ENCODE measurements around the gene GRM4.

The GRM4 gene

GRCh38 chr6:34082348-34082747, 63.5 kb downstream of the GRM4 start:
- DNase-seq: no peak

GRCh38 chr6:34080357-34080756, 65.5 kb downstream of the GRM4 start:
- DNase-seq: no peak

GRCh38 chr6:34079899-34080298, 66.0 kb downstream of the GRM4 start:
- DNase-seq: no peak

GRCh38 chr6:34075906-34076305, 70.0 kb downstream of the GRM4 start:
- DNase-seq: no peak

DNA sequence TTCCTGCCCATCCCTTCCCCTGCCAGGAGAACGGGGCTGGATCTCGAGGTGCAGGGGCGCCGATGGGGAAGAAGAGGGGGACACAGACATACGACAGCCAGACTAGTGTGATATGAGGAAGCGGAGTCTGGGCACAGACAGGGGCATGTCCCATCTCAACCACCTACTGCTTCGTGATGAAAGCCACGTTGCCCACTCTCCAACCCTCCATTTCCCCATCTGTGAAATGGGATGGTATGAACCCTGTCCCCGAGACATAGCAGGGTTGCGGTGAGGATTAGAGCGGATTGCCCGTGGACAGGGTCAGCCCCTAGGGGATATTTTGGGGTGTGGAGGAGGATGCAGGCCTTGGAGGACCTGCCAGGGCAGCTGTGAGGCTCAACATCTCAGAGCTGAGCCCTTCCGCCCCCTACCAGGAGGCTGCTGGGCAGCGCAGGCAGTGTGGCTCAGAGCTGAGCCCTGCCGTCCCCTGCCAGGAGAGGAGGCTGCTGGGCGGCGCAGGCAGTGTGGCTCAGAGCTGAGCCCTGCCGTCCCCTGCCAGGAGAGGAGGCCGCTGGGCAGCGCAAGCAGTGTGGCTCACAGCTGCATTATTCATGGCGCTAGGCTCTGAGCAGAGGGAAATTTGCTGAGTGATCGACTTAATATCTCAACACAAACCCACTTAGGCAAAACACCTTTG, 71.7 kb downstream of the GRM4 start:
- no peak for DNase-seq

- no peak for DNase-seq
Observed at GRCh38 chr6:34073540-34073939, 72.3 kb downstream of the GRM4 start.

DNA sequence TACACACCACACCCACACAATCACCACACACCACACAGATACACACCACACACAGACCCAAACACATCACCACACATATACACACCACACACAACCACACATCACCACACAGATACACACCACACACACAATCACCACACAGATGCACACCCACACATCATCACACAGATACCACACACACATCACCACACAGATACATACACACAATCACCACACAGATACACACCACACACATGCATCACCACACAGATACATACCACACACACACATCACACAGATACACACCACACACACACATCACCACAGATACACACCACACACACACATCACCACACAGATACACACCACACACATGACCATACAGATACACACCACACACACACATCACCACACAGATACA, 73.2 kb downstream of the GRM4 start:
- no peak for DNase-seq

GRCh38 chr6:34071884-34072379, 74.0 kb downstream of the GRM4 start:
- no peak for DNase-seq

DNA sequence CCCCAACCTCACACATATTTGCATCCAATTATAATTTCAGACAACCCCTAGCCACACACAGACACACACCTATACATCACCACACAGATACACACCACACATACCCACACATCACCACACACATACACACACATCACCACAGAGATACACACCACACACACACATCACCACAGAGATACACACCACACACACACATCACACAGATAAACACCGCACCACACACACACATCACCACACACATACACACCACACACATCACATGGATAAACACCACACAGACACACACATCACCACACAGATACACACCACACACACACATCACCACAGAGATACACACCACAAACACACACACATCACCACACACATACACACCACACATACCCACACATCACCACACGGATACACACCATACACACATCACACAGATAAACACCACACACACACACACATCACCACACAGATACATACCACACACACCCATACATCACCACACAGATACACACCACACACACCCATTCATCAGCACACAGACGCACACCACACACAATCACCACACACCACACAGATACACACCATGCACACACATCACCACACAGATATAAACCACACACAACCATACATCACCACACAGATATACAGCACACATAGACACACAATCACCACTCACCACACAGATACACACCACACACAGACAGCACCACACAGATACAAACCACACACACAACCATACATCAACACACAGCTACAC, 74.6 kb downstream of the GRM4 start:
- DNase-seq: no peak

DNA sequence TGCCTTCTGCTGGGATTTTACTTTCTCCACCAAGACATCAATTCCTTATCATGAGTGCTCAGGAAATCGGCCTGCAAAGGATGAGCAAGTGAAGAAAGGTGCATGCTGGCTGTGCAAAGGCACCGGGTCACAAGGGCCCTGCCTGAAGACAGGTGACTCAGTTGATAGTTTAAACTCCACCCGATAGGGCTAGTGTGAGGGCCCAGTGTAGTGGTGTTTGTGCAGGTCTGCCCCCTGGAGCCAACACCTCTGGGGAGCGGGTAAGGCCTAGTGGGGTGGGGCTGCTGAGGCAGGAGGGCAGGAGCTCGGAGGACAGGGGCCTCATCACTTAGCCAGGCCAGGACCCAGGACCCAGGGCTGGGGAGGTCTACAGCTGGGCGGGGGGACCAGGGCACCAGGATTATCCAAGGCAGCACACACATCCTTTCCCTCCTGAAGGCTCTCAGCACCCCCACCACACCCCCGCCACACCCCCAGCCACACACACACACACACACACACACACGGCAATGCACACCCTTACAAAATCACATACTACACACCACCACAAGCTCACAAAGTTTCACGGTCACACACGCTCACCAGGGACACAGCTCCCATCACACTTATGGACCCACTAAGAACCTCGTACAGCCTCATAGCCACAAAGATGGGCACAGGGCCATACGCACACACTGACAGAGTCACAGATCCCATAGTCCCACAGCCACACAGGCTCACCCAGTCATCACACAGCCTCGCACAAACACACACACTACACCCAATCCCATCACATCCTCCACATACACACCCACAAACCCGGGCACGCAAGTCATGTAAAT, 75.4 kb downstream of the GRM4 start:
- no peak for DNase-seq

DNA sequence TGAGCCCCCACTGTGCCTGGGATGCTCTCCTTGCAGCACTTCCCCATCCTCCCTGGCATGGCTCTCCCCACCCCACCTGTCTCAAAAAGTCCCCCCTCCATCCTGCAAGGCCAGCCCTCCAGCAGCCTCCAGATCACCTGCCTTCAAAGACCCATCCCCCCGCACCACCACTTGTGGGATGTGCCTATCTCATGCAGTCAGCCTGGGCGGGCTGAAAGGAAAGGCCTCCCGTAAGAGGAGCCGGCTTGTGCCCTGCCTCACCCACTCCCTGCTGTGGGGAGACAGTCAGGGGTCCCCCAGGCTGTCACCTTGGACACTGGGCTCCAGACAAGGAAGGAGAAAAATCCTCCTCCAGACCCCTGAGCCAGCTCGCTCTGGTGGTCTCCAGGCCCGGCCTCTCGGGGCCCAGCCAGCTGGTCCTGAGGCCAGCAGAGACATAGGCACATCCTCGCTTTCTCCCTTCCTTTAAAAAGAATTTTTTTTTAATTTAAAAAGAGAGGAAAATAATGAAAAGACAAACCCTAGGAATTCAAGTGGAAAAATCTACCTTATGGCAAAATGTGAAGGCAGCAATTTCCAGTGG, 77.3 kb downstream of the GRM4 start:
- DNase-seq: no peak

DNA sequence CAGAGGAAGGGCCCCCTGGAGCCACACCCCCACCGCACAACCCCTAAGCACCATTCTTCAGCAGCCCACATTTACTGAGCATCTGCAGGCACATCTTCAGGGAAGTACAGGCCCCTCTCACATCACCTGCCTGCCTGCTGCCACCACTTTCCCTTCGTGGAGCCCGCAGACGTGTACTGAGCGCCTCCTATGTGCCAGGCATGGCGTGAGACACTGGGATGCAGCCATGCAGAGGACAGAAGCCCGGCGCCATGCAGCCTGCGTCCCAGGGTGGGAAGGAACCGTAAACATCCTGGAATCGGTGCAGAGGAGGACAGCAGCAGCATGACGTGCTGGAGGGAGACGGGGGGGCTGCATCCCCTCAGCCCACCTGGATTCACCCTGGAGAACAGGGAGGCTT, 78.1 kb downstream of the GRM4 start:
- no peak for DNase-seq

DNA sequence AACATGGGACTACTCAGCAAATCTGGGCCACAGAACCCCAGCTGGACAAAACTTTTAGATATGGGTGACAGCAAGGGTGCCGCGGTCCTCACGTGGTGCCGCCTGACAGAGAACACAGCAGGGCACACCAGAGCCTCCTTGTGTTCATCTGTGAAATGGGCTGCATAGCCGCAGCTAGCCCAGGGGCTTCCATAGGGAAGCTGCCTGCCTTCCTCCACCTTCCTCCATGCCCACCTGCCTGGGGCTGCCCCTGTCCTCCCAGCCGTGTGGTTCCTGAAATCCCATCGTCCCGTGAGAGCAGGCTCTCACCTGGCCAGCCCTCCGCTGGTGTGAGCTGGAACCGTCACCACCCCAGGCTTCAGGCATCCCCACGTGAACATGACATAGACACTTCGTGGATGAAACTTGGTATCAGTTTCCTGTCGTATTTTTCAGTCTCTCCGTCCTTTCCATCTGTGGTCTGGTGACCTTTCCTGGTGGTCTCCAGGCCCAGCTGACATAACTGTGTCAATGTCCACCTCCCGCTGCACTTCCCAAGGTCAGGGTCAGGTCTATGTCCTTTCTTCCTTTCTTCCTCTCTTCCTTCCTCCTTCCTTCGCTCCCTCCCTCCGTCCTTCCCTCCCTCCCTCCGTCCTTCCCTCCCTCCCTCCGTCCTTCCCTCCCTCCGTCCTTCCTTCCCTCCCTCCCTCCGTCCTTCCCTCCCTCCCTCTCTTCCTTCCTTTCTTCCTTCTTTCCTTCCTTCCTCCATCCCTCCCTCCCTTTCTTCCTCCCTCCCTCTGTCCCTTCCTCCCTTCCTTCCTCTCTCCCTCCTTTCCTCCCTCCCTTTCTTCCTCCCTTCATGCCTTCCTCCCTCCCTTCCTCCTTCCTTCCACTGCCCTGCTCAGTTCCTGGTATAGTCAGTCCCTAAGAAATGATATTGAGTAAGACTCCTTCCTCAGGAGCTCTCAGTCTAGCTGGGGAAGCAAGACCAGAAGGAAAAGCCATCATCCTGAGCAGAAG, 78.8 kb downstream of the GRM4 start:
- no peak for DNase-seq

GRCh38 chr6:34066218-34066571, 79.7 kb downstream of the GRM4 start:
- DNase-seq: no peak

DNA sequence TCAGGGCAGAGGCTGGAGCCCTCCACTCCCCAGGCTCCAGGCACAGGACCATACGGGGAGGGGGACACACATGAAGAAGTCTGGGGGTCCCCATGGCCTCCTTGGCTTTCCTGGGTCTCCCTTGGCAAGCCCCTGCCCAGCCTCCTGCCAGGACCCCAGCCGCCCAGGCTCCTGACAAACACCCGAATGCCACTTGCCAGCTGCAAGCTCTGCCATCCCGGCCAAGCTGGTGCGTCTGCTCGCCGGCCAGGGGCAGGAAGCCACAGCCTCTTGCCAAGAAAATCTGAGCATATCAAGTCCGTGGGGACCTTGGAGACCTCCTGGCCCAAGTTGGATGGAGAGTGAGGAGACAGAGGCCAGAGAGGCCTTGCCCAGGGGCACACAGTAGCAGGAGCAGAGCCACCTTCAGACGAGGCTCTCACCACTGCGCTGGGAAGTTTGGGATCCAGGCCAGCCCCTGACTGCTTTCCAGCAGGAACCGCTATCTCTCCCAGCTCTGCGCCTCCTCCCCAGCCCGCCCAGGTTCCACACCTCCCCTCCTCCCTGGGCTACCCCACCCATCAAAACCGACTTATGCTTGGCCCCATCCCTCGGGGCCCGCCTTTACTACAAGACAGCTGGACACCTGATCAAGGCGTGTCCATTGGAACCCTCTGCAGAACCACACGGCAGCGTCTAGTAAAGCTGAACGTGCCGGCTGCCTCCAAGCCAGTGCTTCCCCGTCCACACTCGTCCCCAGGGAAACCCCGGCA, 80.2 kb downstream of the GRM4 start:
- DNase-seq: no peak

GRCh38 chr6:34064675-34065074, 81.2 kb downstream of the GRM4 start:
- no peak for DNase-seq

- no peak for DNase-seq
Observed at GRCh38 chr6:34063651-34064050, 82.2 kb downstream of the GRM4 start.

DNA sequence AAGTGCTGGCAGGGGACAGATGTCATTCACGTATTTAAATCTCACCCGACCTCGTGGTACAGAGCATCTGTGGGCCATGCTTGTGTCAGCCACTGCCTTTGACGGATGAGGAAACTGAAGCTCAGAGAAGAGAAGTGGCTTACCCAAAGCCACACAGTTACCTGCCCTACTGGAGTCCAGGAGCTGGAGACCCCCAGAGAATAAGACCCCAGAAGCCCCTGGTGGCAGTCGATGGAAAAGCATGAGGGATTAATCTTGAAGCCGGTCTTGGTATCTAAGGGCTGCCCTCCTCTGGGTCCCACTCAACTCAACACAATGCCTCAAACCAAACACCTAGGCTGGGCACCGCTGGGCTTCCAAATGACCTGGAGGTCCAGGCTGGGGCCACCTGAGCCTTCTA, 83.1 kb downstream of the GRM4 start:
- DNase-seq: no peak

DNA sequence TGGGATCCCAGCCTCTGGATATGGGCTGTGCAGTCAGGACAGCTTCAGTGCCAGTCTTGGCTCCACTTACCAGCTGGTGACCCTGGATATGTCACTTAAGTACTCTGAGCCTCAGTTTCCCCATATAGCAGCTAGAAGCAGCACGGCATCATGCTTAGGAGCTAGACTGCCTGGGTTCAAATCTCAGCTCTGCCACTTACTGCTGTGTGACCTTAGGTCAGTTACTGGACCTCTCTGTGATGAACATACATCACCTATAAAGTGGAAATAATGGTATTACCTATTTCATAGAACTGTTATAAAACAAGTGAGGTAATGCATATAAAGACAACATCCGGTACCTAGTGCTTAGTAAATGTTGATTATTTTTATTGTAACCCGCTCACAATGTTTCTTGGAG, 83.7 kb downstream of the GRM4 start:
- no peak for DNase-seq

GRCh38 chr6:34061348-34061747, 84.5 kb downstream of the GRM4 start:
- DNase-seq: no peak

GRCh38 chr6:34059914-34060313, 86.0 kb downstream of the GRM4 start:
- DNase-seq: no peak
